Measurements from ENCODE around the gene MTOR. TPM values are rescaled to one million over a fixed set of nuclear protein-coding genes. Genes with fewer than 3 reads are reported as not detected.
"Not testable (repeated sequence)": the region's sequence is repeated elsewhere in the genome, so short reads cannot be mapped to it uniquely, and the experiment has no call there.

The MTOR gene
- polyA plus RNA-seq, 1 donor from 2014 or later: 6.9 TPM

DNA sequence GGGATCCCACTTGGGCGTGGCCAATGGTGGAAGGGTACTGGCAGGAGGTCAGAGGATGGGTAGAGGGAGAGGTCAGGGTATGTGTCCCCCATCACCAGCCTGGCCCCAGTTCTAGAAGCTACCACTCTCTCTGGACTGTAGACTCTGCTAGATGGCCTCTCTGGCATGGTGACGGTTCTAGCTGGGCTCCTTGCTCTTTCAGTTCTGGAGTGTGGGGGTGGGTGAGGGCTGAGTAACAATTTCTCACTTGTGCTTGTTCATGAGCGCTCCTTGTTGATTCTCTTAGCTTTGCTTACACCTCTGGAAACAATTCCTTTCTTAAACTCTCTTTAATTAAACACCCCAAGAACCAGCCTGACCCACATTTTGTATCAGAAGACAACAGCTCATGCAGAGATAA, 137.4 kb downstream of the MTOR start:
- Mint-ChIP-seq H3K27ac (no peak overlapping the region), H3K36me3 (peaks cover 16% of the 10 kb centered on the region), H3K9me3 (no peaks in the 10 kb centered on the region), H3K4me3 (no peak overlapping the region), H3K4me1 (no peaks in the 10 kb centered on the region), H3K27me3 (no peaks in the 10 kb centered on the region)

DNA sequence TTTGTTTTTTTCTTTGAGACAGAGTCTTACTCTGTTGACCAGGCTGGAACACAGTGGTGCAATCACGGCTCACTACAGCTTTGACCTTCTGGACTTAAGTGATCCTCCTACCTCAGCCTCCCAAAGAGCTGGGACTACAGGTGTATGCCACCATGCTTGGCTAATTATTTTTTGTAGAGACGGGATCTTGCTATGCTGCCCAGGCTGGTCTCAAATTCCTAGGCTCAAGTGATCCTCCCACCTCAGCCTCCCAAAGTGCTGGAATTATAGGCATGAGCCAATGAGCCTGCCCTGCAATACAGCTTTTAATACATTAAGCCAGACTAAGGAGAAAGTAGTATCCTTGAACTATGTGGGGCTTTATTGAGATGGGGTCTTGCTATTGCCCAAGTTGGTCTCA, 146.0 kb downstream of the MTOR start:
- Mint-ChIP-seq H3K4me3 (no peak overlapping the region), H3K27me3 (no peaks in the 10 kb centered on the region), H3K9me3 (no peaks in the 10 kb centered on the region), H3K4me1 (no peaks in the 10 kb centered on the region), H3K27ac (no peak overlapping the region), H3K36me3 (peaks cover 7% of the 10 kb centered on the region)

DNA sequence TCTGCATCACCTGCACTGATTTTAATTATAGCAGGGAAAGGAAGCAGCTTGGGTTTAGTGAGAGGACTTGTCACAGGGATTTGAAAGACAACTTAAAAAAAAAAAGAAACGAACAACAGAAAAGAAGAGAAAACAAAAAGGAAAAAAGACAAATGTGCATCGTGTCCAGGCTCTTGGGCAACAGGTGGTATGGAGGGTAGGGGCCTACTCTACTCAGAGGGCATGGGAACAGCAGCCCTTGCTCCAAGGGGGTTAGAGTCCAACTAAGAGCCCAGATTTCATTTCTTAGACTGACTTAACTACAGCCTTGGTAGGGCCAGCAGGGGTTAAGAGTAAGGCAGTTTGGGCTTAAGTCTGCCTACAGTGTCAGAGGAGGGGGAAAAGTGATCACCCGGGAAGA, 147.4 kb downstream of the MTOR start:
- H3K9me3 Mint-ChIP-seq: no peaks in the 10 kb centered on the region
- H3K36me3 Mint-ChIP-seq: peaks cover 7% of the 10 kb centered on the region

DNA sequence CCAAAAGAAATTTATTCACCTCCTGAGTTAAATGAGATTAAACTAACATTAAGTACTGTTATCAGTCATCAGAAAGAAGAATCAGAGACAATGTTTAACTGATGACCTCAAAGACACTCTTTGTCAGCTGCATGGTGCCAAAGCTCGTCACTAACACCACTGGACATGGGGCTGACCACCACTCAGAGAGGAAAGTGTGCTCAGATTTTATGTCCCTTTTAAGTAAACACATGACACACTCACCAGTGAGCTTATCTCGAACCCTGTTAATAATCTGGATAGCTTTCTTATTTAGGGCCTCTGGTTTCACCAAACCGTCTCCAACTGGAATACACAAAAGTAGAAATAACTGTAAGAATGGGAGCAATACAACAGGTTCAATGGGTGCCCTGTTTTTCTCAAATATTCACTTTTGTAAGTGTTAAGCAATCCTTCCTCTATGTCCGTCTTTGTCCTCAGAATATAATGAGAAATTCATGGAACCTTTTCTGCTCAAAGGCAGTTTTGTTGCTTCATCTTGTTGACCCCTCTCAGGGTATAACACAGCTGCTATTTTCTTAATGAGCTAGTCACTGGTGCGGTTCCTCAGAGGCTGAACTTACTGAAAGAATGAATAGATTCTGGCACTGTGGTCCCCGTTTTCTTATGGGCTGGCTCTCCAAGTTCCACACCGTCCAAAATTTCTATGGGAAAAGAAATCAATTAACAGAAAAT, 153.1 kb downstream of the MTOR start:
- Mint-ChIP-seq H3K4me3 (no peak overlapping the region), H3K27ac (peak overlapping the region in 1 of 3 donors; percentile 53), H3K4me1 (no peaks in the 10 kb centered on the region), H3K27me3 (no peaks in the 10 kb centered on the region), H3K9me3 (no peaks in the 10 kb centered on the region), H3K36me3 (peaks cover 4% of the 10 kb centered on the region)

More for the DNA sequence above, 147.4 kb downstream of the MTOR start:
- Mint-ChIP-seq H3K4me3 (no peak overlapping the region), H3K4me1 (no peaks in the 10 kb centered on the region), H3K27ac (no peak overlapping the region), H3K27me3 (no peaks in the 10 kb centered on the region)

DNA sequence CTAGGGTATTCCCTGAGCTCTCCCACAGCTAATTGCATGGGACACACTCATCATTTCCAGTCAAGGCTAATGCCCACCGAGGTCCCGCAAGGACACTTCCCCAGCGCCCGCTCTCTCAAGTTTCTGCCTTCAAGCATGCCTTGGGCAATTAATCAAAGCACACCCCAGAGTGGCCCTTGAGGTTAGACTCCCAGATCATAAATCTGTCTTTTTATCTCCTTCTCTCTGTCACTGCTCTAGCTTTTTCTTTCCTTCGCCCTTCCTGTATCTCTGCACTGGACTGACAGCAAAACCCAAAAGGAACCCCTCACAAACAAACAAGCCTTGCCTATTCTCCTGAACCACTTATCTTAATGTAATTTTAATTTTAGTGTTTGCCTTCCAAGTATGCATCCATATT, 154.8 kb downstream of the MTOR start:
- no peaks in the 10 kb centered on the region for H3K27me3 Mint-ChIP-seq
- H3K4me1 Mint-ChIP-seq: no peaks in the 10 kb centered on the region
- no peaks in the 10 kb centered on the region for H3K9me3 Mint-ChIP-seq
- no peak overlapping the region for H3K4me3 Mint-ChIP-seq
- peaks cover 4% of the 10 kb centered on the region for H3K36me3 Mint-ChIP-seq
- no peak overlapping the region for H3K27ac Mint-ChIP-seq

DNA sequence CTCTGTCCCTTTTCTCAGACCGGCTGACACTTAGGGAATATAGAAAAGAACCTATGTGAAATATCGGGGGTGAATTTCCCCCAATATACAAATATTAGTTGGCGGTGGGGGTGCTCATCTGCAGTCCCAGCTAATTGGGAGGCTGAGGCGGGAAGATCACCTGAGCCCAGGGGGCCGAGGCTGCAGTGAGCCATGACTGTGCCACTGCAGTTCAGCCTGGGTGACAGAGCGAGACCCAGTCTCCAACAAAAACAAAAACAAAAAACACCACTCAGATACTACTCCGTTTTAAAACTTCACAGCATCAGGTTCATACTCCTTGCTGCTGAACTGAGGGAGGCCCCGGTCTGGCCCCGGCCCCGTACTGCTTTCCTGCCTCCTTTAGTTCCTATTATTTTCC, 156.8 kb downstream of the MTOR start:
- Mint-ChIP-seq H3K4me3 (peak overlapping the region in 1 of 4 donors; percentile 45), H3K4me1 (peaks cover 0 to 2% (median 0%) of the 10 kb centered on the region in 3 donors), H3K27ac (peak overlapping the region in 1 of 3 donors; percentile 24), H3K27me3 (no peaks in the 10 kb centered on the region), H3K9me3 (no peaks in the 10 kb centered on the region), H3K36me3 (peaks cover 4% of the 10 kb centered on the region)

DNA sequence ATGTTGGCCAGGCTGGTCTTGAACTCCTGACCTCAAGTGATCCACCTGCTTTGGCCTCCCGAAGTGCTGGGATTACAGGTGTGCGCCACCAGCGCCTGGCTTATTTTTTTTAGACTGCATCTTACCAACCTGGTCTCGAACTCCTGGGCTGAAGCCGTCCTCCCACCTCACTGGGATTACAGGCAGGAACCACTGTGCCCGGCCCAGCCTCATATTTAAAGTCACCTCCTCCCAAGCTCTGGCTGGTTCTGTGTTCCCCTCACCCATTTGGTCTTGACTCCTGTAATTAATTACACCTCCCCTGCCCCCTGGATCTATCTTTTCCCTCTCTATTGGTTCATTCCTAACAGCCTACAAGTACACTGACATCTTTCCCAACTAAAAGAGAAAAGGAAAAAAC, 161.0 kb downstream of the MTOR start:
- no peaks in the 10 kb centered on the region for H3K27me3 Mint-ChIP-seq
- peaks cover 7 to 10% (median 8%) of the 10 kb centered on the region in 3 donors for H3K4me1 Mint-ChIP-seq
- peaks cover 2% of the 10 kb centered on the region for H3K36me3 Mint-ChIP-seq
- H3K27ac Mint-ChIP-seq: peak overlapping the region; percentile 5 to 71 (median 44)
- no peaks in the 10 kb centered on the region for H3K9me3 Mint-ChIP-seq
- peak overlapping the region in 3 of 4 donors; percentile 61 to 86 (median 69) for H3K4me3 Mint-ChIP-seq

DNA sequence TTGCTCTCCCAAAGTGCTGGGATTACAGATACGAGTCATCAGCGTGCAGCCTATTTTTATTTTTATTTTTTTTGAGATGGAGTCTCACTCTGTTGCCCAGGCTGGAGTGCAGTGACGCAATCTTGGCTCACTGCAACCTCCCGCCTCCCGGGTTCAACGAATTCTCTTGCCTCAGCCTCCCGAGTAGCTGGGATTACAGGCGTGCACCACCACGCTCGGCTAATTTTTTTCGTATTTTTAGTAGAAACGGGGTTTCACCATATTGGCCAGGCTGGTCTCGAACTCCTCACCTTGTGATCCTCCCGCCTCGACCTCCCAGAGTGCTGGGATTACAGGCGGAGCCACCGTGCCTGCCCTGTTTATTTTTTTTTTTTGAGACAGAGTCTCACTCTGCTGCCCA, 161.5 kb downstream of the MTOR start:
- not testable (repeated sequence) for H3K27me3 Mint-ChIP-seq, H3K36me3 Mint-ChIP-seq, H3K27ac Mint-ChIP-seq, H3K4me3 Mint-ChIP-seq, H3K9me3 Mint-ChIP-seq
- H3K4me1 Mint-ChIP-seq: peaks cover 7 to 10% (median 8%) of the 10 kb centered on the region in 3 donors

DNA sequence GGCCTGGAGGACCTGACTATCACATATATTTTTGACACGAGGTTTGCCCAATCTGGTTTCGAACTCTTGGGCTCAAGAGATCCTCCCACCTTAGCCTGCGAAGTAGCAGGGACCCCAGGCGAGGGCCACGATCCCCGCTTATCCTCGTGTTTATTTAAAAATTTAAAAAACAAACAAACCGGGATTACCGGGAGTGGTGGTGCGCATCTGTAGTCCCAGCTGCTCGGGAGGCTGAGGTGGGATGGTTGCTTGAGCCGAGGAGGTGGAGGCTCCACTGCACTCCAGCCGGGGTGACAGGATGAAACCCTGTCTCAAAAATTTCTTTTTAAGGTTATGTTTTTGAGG, 162.2 kb downstream of the MTOR start:
- Mint-ChIP-seq H3K27me3 (no peaks in the 10 kb centered on the region), H3K4me1 (peaks cover 7 to 10% (median 8%) of the 10 kb centered on the region in 3 donors), H3K4me3 (peak overlapping the region; percentile 93 to 98 (median 95)), H3K27ac (peak overlapping the region; percentile 88 to 96 (median 94)), H3K9me3 (no peaks in the 10 kb centered on the region), H3K36me3 (peaks cover 2% of the 10 kb centered on the region)

DNA sequence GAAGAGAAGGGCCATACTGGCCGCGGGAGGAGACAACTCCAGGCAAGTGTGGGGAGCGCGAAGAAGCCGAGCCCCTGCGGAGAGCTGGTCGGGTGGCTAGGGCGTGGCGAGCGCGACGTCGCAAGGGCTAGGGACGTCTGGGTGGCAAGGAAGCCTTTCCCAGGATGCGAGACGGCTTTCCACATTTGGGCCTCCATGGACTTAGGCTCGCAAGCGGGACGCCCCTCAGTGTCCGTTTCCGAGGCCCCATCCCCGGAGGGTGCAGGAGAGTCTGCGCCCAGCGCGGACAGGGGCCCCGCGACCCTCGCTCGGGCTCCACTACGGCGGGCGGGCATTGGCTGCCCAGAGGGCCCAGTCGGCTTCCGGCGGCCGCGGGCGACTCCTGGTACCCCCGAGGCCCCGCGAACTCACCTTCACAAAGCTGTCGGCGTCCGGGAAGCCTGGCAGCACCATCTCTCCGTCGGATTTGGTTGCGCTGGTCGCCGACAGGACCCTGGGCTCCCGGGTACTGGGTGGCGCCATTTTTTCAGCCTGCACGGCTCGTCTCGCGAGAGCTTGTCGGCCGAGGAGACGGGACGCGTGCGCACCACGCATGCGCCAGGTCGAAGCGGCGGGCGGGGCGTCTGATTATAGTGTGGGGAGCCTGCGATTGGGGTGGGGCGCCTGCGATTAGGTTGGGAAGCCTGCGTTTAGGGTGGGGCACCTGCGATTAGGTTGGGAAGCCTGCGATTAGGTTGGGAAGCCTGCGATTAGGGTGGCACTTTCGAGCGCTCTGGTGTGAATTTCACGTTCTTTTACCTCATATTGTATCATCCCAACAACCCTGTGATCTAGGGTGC, 162.8 kb downstream of the MTOR start, which contains the start of gene EXOSC10:
Gene EXOSC10 (minus strand): TSS at position 560 of the 839 bp plus-strand sequence. CDS start 38 bp downstream, at position 522.
- Mint-ChIP-seq H3K27ac (peak within 1 kb of the TSS; percentile 88 to 96 (median 94)), H3K4me1 (peaks cover 7 to 10% (median 8%) of the 10 kb centered on the region in 3 donors), H3K4me3 (peak within 1 kb of the TSS; percentile 93 to 98 (median 95)), H3K36me3 (peaks cover under 1% of the 10 kb centered on the region), H3K27me3 (no peaks in the 10 kb centered on the region), H3K9me3 (no peaks in the 10 kb centered on the region)

DNA sequence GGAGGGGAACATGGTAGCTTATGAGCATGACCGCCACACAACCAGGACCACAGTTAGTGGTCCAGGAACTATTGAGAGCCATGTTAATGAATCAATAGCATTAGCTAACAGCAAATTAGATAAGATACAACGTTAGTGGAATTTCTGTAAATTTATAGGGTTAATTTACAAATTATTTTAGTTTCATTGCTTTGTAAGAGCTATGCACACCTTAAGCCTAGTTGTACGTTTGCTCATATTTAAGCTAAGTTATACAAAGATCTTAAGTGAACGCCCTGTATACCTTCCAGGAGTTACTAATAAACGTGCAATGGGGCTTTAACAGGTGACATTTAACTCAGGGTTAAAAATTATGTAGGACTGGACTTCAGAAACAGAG, 163.4 kb downstream of the MTOR start:
- H3K4me3 Mint-ChIP-seq: peak overlapping the region; percentile 93 to 98 (median 95)
- H3K27me3 Mint-ChIP-seq: no peaks in the 10 kb centered on the region
- peak overlapping the region; percentile 57 to 88 (median 82) for H3K27ac Mint-ChIP-seq
- peaks cover 7 to 10% (median 8%) of the 10 kb centered on the region in 3 donors for H3K4me1 Mint-ChIP-seq
- no peaks in the 10 kb centered on the region for H3K36me3 Mint-ChIP-seq
- no peaks in the 10 kb centered on the region for H3K9me3 Mint-ChIP-seq

DNA sequence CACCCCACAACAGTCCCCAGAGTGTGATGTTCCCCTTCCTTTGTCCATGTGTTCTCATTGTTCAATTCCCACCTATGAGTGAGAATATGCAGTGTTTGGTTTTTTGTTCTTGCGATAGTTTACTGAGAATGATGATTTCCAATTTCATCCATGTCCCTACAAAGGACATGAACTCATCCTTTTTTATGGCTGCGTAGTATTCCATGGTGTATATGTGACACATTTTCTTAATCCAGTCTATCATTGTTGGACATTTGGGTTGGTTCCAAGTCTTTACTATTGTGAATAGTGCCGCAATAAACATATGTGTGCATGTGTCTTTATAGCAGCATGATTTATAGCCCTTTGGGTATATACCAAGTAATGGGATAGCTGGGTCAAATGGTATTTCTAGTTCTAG, 178.6 kb downstream of the MTOR start:
- H3K36me3 Mint-ChIP-seq: peaks cover 11% of the 10 kb centered on the region
- H3K27ac Mint-ChIP-seq, H3K27me3 Mint-ChIP-seq, H3K4me1 Mint-ChIP-seq, H3K9me3 Mint-ChIP-seq, H3K4me3 Mint-ChIP-seq: not testable (repeated sequence)

DNA sequence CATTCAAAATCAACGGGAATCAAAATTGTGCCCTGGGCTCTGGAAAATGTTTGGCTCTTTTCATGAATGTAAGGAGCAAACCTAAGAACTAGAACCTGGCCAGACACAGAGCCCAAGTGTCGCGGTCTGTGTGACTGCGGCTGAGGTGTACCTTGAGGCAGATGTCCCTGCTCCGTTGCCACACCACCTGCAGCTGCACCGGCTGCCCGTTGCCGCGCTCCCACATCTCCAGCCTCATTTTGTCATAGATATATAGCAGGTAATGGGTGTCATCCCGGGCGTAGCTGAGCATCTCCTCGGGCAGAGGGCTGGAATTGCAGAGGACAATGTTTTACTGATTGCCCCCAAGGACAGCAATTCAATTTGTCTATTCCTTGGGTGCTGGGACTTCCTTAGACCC, 181.4 kb downstream of the MTOR start:
- peaks cover 0 to 3% (median 0%) of the 10 kb centered on the region in 3 donors for H3K4me1 Mint-ChIP-seq
- H3K27ac Mint-ChIP-seq: no peak overlapping the region
- peaks cover 8% of the 10 kb centered on the region for H3K36me3 Mint-ChIP-seq
- H3K27me3 Mint-ChIP-seq: no peaks in the 10 kb centered on the region
- no peaks in the 10 kb centered on the region for H3K9me3 Mint-ChIP-seq
- H3K4me3 Mint-ChIP-seq: no peak overlapping the region

DNA sequence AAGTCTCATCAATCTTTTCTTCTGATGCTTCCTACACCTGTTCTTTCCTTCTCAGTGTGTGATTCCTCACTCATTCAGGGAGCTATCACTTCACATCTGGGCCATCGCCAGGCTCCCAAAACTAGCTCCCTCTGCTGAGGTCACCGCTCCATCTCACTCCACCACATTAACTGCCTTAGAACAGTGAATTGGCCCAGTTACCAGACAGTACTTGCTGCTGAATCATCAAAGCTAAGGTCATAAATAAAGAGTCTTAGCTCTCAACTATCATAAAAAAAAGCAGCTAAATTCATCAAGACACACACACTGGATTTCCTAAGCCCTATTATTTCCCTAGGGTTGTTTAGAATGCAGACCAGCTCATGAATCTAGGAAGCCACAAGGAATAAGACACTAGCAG, 183.7 kb downstream of the MTOR start:
- Mint-ChIP-seq H3K4me3 (no peak overlapping the region), H3K27ac (no peak overlapping the region), H3K4me1 (peaks cover 0 to 3% (median 0%) of the 10 kb centered on the region in 3 donors), H3K9me3 (no peaks in the 10 kb centered on the region), H3K36me3 (peaks cover 8% of the 10 kb centered on the region), H3K27me3 (no peaks in the 10 kb centered on the region)

DNA sequence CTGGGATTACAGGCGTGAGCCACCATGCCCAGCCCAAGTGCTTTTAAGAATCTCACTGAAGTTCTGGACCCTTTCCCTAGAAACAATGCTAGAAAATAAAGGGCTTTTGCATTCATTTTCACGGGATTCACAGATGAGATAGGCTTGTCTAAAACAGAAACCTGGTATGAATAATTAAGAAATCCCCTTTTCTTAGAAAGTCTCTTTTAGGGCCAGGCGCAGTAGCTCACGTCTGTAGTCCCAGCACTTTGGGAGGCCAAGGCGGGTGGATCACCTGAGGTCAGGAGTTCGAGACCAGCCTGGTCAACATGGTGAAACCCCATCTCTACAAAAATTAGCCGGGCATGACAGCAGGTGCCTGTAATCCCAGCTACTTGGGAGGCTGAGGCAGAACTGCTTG, 189.0 kb downstream of the MTOR start:
- H3K36me3 Mint-ChIP-seq, H3K4me3 Mint-ChIP-seq, H3K27ac Mint-ChIP-seq, H3K9me3 Mint-ChIP-seq, H3K27me3 Mint-ChIP-seq: not testable (repeated sequence)
- H3K4me1 Mint-ChIP-seq: peaks cover 0 to 12% (median 11%) of the 10 kb centered on the region in 3 donors

Data from IgD-negative memory B cell (primary cell).